Stimulated activated CD8-positive, alpha-beta memory T cell treated with anti-CD3 and anti-CD28 coated beads, Interleukin-4, amount 100 ng/mL, for 1 hour (primary cell): ENCODE measurements around the gene HPCAL1.
A peak's percentile ranks its signal among the peaks of the same experiment; 100 is the strongest.

ENCODE experiments used
- DNase-seq, 2 donors: peaks; one replicate each; pipeline ENCODE4 v3.0.0-alpha.2; 2020; ENCODE audit warnings: low read depth in 2 of 2, low spot score in 1 of 2

HPCAL1 gene

DNA sequence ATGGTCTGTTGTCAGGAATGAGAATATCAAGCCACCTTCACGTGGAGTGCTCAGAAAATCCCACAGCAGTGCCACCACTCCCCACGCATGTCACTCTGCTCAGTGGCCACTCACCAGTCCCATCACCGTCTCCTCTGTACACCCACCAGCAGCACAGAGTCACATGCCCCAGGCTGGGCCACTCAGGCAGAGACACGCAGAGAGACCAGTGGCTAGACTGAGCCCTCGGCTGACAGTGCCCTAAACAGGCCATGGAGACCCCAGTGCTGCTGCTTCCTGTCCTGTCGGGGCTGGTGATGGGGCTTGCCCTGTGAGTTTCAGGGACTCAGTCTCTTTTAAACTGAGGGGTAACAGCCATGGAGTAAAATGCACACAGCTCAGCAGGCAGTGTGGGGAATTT is 119.5 kb downstream of the HPCAL1 start:
- DNase-seq = no peak

DNA sequence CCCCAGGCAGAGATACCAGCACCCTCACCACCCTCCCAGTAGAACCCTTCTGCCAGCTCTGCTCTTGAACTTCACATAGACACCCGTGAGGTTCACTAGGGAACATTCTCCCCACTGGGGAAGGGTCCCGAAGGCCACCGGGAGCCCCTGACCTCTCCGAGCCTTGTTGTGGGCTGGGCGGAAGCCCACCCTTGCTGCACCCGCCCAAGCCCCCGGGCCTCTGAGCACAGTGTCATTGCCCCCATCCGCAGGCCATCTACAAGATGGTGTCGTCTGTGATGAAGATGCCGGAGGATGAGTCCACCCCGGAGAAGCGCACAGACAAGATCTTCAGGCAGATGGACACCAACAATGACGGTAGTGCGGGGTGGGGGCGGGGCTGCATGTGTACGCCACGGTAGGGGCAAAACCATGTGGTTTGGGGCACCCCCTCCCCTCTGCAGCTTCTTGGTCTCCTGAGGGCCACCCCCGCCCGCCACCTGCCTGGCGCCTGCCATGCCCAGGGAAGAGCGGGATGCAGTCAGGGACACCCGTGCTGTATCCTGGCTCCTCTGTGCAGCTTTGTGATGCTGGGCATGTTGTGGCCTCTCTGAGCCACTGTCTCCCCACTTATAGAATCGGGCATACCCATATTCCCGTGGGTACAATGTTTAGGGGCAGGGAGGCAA is 120.2 kb downstream of the HPCAL1 start:
- DNase-seq = no peak

DNA sequence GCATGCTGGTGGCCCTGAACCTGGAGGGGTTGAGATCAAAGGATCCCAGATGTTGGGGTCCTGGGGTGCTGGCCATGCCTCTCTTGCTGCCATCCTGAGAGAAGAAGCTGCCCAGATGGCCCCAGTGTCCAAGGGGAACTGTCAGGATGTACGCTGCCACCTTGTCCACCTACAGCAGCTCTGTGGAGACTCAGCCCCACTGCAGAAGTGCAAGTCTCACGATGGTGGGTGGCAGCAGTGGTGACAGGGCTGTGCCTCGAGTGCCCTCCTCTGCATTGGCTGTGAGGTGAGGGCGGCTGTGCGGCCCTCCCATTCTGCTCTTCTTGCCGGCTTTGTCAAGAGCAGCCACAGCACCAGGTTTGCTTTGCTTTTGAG is 120.7 kb downstream of the HPCAL1 start:
- DNase-seq = no peak

DNA sequence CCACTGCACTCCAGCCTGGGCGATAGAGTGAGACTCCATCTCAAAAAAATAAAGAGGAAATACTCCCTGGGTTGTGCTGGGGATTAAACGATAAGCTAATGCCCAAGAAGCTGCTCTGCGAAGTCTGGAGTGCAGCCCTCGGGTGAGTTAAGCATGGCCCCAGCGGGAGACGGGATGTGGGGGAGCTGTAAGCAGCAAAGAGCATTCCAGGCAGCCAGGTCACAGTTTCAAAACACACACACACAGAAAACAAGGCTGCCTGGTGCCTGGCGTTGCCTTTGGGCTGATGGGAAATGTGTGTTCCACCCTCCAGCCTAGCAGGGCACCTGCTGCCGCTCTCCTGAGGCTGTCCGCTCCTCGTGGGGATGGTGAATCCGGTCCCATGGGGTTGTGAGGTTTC is 121.3 kb downstream of the HPCAL1 start:
- no peak for DNase-seq

DNA sequence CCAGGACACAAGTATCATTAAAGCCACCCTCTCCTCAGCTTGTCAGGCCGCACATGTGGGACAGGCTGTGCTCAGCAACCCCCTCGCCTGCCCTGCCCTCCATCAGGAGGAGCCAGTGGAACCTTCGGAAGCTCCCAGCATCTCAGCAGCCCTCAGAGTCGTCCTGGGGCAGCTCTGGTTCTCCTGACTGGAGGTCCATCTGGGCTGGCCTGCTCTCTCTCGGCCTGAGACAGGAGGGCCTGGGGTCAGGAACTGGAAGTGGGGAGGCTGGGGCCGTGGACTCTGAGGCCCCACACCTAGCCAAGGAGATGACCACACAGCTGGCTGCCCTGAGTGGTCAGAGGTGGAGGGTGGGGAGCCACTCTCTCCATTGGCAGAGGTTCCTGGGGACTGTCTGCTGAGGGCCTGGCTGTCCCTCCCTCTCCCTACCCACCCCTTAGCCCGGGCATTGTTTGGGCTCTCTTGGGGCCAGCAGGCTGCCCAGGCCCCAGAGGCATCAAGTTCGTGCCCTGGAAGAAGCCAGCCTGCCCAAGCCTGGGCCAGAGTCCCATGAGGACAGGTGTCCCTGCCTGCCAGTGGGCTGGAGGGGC is 122.3 kb downstream of the HPCAL1 start:
- no peak for DNase-seq

DNA sequence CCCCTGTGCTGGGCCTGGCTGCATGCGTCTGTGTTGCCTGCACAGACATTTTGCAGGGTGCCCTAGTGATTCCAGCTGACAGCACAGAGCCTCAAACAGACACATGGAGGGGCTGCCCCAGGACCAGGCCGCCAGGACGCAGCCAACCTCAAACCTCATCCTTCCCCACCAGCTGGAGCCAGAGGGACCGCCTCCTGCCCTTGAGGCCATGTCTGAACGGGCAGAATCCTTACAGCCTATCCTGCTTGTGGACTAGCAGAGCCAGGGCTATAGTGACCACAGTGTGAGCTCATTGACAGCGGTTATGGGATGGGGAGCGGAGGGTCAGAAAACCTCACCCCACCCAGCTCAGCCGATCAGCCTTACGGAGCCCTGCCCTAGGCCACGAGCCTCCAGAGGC is 123.0 kb downstream of the HPCAL1 start:
- DNase-seq = no peak

DNA sequence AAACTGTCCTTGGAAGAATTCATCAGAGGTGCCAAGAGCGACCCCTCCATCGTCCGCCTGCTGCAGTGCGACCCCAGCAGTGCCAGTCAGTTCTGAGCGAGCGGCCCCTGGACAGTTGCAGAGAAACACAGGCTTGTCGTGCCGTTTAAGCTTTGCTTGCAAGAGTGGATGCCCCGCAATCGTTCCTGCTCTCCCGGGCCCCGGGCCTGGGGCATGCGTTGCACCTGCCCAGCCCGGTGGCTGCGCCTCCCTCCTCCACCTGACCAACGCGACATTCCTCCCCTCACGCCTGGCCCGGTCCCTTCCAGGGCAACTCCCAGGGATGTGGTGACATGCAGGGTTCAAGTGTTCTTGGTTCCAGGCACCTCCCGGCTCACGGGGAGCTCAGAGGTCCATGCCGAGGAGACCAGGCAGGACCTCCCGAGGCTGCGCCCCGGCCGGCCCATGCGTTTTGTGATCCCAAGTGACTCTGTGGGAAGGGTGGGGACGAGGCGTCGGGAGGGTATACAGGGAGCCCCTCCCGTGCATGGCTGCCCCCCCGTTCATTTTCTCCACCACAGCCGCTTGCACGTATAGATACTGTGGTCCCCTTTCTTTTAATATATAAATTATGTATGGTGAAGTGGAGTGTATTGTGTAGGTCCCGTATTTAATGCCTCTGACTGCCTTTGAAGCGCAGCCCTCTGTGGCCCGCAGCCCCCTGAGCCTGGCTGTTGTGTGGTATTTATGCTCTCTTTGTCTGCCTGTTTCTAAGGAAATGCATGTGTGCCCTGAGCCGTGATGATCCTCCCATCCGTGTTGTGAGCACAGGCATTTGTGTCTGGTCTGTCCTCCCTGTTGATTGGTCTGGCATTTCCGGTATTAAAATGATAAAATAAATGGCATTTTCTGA is 124.3 kb downstream of the HPCAL1 start:
- DNase-seq = no peak

DNA sequence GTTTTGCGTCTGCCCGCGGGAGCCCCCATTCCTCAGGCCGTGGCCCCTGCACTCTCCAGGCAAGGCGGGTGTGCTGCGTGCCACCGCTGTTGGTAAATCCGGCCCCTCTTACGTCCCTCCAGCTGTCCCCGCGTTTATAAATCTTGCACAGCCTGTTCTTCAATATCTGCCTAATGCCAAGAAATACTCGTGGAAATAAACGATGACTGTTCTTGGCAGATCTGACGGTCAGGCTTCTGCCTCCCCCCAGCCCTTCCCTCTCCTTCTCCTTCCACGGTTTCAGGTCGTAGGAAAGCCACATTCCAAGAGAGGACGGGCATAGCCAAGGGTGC is 124.9 kb downstream of the HPCAL1 start:
- no peak for DNase-seq

DNA sequence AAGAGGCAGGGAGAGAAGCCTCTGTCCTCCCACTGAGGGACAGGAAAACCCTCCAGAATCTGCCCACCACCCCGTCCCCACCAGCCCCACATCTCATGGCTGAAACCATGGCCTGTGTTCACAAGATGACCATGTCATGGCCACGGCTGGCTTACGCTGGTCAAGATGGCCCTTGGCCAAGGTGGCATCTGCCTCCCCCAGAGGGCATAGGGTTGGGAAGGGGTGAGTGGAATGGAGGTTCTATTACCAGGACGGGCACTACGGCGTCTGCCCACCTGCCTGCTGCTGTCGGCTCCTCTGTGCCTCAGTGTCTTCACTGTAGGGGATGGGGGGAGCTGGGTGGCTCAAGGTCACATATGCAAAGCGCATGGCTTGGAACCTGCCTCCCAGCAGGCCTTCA is 125.7 kb downstream of the HPCAL1 start:
- no peak for DNase-seq

DNA sequence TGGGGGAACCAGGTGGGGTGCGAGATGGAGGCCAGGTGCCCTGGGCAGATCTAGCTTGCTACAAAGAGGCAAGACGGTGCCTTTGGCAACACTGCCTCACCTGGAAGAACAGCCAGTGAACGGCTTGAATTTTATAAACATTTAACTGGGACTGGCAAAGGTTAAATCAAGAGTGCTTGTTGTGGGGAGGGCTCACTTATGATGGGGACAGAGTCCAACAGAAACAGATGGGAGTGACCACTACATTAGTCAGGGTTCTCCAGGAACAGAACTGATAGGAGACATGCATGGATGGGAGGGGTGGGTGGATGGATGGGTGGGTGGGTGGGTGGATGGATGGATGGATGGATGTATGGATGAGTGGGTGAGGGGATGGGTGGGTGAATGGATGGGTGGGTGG is 126.2 kb downstream of the HPCAL1 start:
- DNase-seq = no peak

DNA sequence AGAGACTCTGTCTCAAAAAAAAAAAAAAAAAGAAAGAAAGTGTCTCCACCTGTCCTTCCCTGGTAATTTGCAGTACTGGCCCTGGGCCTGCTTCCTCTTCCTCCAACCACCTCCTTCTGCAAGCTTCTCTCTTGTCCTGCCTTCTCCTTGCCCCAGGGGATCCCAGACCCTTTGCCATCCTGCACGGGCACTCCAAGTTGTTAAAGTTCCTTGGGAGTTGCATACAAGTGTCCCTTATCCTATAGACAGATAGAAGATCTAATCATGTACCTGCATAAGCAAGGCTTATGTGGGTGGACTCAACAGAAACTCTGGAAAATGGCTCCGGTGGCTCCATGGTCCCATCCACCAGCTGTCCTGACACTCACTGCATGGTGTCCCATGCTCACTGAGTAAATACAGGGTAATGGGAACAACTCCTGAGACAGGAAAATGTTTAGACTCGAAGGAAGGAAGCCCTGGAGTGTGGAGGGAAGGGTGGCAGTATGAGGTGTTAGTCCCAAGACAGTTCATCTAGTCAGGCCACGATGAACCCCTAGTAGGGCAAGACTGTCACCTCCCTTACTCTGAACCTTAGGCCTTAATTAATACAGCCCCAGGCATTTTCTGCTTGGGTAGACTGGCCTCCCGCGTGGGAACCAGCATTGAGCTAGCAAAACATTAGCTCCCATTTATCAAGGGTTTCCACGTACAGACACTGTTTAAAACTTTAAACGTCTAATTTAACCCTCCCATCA is 128.3 kb downstream of the HPCAL1 start:
- no peak for DNase-seq

DNA sequence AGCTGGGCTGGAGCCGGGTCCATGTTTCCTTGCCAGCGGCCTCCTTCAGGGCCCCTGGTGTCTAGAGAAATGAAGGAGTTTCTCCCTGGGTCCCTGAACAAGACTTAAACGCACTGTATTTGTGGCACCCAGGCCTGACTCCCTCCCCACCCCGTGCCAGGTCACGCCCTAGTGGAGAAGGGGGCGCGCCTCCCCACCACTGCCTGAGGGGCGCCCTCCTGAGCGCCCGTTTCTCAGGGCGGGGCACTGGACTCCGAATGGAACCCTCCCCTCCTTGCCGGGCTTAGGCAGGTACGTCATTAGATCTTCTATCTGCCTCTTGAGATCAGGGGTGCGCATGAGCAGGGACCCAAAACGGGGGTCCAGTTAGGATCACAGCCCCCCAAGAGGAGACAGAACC is 129.1 kb downstream of the HPCAL1 start:
- DNase-seq = no peak

DNA sequence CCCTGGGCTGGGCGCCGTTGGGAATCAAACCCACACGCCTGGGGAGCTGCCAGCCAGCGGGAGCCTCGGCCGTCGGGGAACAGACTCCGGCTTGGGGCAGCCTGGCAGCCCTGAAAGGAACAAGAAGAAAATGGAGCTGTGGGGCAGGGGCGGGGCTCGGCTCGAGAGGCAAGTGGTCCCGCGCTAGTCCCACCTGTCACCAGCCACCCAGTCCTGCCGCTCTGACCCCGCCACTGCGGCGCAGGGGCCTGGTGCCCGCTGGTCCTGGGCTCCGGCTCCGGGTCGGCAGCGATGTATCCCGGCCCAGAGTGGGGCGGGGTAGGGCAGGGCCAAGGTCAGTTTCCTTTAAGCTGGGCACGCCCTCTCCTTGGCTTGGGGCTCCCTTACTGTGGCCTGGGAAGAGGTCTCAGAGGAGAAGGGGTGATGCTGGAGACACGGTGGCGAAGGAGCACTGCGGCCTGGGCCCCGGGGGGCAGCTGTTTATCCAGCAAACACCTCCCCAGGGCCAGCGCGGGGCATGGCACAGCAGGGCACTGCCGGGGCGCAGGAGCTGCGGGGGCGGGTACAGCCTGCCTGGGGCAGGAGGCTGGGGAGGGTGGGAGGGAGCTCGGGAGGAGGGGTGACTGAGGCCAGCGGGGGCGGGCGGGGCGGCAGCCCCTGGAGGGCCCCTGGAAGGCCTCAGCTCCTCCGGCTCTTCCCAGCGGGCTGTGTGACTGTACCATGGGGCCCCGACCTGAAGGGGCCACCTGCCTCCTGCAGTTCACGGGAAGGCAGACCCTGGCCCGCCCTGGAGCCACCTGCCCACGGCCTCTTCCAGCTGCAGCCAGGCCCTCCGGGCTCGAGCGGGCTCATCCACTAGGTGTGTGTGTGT is 129.8 kb downstream of the HPCAL1 start:
- no peak for DNase-seq

DNA sequence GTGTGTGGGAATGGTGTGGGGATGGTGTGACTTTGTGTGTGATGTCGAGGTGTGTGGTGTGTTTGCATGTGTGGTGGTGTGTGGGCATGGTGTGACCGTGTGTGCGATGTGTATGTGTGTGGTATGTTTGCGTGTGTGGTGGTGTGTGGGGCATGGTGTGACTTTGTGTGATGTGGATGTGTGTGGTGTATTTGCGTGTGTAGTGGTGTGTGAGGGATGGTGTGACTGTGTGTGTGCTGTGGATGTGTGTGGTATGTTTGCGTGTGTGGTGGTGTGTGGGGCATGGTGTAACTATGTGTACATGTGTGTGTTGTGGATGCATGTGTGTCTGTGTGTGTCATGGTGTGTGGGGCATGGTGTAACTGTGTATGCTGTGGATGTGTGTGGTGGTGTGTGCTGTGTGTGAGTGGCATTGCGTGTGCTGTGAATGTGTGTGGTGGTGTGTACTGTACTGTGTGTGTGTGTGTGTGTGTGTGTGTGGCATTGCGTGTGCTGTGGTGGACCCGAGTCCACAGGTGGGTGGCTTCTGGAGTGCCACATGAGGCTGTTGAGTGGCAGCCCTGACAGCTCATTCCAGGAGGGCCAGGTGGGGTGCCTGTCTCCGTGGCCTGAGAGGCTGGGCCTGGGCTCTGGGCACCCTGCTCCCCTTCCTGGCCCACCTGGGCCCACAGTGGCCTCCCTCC is 130.7 kb downstream of the HPCAL1 start:
- no peak for DNase-seq

DNA sequence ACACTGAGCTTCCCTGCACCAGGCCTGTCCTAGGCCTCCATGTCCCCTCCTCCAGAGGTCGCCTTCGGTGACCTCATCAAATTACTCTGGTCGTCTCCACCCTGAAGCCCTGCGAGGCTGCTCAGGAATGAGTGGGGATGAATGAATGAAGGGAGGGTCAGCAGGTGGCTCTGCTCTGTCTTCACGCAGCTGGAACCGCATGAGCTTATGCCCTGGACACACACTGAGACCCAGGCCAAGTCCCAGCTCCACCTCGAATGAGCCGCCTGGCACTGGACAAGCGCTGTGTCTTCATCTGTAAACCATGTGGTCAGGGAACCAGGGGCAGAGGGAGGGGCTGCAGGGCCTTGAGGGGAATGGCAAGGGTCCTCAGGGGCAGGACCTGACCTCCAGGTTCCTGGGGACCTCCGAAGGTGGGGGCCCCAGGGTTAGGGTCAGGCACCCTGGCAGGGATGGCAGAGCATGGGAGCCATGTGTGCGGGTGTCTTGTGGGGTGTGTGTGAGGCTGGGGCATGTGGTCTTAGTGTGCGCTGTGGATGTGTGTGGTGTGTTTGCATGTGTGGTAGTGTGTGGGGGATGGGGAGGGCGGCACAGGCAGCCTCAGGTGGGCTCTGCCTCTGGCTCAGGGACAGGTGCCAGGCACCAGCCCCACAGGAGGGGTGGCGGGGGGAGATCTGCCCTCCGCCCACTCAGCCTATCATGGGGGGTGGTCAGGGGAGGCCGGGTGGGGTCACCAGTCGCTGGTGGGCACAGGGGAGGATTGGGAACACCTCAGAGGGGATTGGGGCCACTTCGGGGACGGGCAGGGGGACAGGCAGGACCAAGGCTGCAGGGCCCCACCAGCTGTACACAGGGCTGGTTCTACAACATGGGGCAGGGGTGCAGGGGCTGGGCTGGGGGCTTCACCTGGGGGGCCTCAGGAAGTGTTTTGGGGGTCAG is 131.5 kb downstream of the HPCAL1 start:
- DNase-seq = no peak

DNA sequence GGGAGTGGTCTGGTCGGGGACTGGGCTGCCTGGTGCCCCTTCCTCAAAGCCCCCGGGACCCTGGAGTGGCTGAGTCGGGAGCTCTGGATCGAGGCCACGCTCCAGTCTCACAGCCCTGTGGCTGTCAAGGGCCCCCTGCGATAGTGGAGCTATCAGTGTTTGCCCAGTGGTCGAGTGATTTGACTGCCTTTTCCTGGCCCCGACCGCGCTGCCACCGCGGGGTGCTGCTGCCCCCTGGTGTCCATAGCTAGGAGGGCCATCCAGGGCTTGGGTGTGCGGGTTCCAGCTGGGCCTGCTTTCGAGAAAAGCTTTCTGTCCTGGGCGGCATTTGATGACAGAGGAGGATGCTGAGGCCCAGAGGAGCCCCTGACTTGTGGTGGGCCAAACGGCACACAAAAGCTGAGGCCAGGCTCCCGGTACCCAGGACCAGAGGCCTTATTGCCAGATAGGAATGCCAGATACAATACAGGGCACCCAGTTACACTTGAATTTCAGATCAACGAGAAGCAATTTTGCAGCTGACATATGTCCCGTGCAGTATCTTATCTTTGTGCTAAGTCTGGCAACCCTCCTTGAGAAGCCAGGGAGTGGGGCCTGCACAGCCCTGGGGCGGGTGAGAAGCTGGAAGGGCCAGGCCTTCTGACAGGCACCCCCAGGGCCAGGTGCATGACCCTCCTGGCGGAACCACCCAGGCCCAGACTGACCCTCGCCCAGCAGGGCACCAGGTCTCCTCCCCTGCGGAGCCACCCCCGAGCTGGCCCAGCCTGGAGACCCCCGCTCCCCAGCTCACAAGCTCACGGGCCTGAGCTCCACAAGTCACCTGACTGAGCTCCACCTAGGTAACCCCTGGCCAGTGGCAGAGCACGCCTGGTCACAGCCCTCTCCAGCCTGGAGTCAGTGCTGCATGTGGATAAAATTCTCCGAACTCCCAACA is 132.4 kb downstream of the HPCAL1 start:
- DNase-seq = peak; percentile 40 to 55

DNA sequence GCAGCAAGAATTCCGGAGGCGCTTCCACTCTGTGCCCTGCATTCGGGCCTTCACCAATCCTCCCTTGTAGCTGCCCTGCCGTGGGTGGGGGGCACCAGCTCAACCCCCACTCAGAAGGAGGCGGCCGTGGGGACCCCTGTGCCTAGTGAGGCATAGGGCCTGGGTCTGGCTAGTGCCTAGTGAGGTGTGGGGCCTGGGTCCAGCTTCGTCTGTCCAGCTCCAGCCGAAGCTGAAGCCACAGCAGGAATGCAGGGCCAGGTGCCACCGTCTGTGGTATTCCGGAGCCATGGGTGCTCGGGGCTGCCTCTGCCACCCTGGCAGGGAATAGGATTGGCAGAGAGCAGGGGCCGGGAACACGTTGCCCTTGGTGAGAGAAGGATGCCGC is 133.1 kb downstream of the HPCAL1 start:
- DNase-seq = no peak

DNA sequence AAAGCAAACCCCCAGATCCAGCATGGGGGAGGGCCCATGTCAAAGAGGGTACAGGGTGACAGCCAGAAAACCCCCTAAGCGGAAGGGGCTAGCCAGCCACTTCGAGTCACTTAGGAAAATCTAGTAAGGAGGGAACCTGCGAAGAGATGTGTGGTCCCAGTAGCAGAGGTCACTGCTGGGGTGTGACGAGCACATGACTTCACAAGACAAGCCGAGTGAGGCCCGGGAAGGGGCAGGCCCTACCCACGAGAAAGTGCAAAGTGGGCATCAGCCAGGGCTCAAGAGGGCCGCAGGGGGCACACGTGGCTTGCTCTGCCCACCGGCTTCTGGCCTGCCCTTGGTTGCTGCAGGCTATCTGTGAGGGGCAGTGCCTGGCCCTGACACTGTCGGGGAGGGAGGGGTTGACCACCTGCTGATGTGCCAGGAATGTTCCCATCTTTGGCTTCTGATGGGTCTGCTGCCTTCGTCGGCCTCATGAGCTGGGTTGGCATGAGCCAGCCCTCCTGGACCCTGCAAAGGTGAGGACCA is 133.9 kb downstream of the HPCAL1 start:
- no peak for DNase-seq
